Smooth muscle cell of trachea (primary cell): ENCODE results near the gene SCMH1. TPM values are rescaled to one million over a fixed set of nuclear protein-coding genes. Genes with fewer than 3 reads are reported as not detected.

ENCODE experiments used
- total RNA-seq: library from RNA; depleted of rRNA; stranded (reverse); fragments of >200 nt; gene quantifications from 2 replicates; pipeline ENCODE4 v1.2.1, GENCODE V29; 2014

Gene SCMH1
- 18.6 and 22.8 TPM in 2 replicates for total RNA-seq

GRCh38 chr1:41241749-41242341 lies at the start of gene SCMH1:
Gene SCMH1 (minus strand): TSS chr1:41242306. CDS start chr1:41186133, 56,173 bp downstream.

GRCh38 chr1:41021526-41022308 lies 220.4 kb downstream of the SCMH1 start, which contains the start of gene SLFNL1:
Gene SLFNL1 (minus strand): TSS chr1:41021725. CDS start chr1:41020660, 1,065 bp downstream.

GRCh38 chr1:40979241-40980067 lies 262.7 kb downstream of the SCMH1 start, which contains the start of gene CTPS1:
Gene CTPS1 (plus strand): TSS chr1:40979696. CDS start chr1:40983291, 3,595 bp downstream.

Other genes starting within 250 kb of the SCMH1 start
- 0.66 and 0.73 TPM in 2 replicates for gene SLFNL1, start 220.6 kb downstream of the SCMH1 start, total RNA-seq
- not detected in 2 replicates for gene FOXO6, start 119.1 kb upstream of the SCMH1 start, total RNA-seq
- gene EDN2, start 242.4 kb upstream of the SCMH1 start, total RNA-seq = 0.33 TPM in 1 of 2 replicates, not detected in the other